Parathyroid adenoma (tissue), 2 donors: Measurements from ENCODE around the gene CLEC16A.

Experiments
- H2AFZ ChIP-seq: fragments of 300-600 bp; sonication (generic); one replicate; pipeline ENCODE4 v1.7.0; 2017; ENCODE audit warnings: antibody characterized with exemption, mild to moderate bottlenecking
- H3K27ac ChIP-seq: fragments of 300-600 bp; sonication (generic); one replicate; pipeline ENCODE4 v1.7.0; 2017
- H3K27me3 ChIP-seq: fragments of 300-600 bp; sonication (generic); one replicate; pipeline ENCODE4 v1.7.0; 2017; ENCODE audit warnings: low read length; ENCODE audit not compliant: control insufficient read depth, insufficient read depth
- H3K36me3 ChIP-seq: fragments of 300-600 bp; sonication (generic); one replicate; pipeline ENCODE4 v1.7.0; 2017; ENCODE audit warnings: low read length; ENCODE audit not compliant: control insufficient read depth, insufficient read depth
- H3K4me1 ChIP-seq: fragments of 300-600 bp; sonication (generic); one replicate; pipeline ENCODE4 v1.7.0; 2017; ENCODE audit warnings: control low read depth
- H3K4me2 ChIP-seq: fragments of 300-600 bp; sonication (generic); one replicate; pipeline ENCODE4 v1.7.0; 2017; ENCODE audit warnings: low read length
- H3K4me3 ChIP-seq: fragments of 300-600 bp; sonication (generic); one replicate; pipeline ENCODE4 v1.7.0; 2017; ENCODE audit warnings: low read depth, low read length
- H3K79me2 ChIP-seq: fragments of 300-600 bp; sonication (generic); one replicate; pipeline ENCODE4 v1.7.0; 2017; ENCODE audit warnings: control low read depth
- H3K9ac ChIP-seq: fragments of 300-600 bp; sonication (generic); one replicate; pipeline ENCODE4 v1.7.0; 2017; ENCODE audit warnings: mild to moderate bottlenecking
- H3K9me3 ChIP-seq: fragments of 300-600 bp; sonication (generic); one replicate; pipeline ENCODE4 v1.7.0; 2017; ENCODE audit warnings: low read length; ENCODE audit not compliant: control insufficient read depth
- TF ChIP-seq, protein P1 (sequence below): fragments of 300-600 bp; sonication (generic); IDR thresholded peaks from one replicate; pipeline ENCODE4 v1.7.0; 2017; ENCODE audit warnings: antibody characterized with exemption, mild to moderate bottlenecking
- donor health status: primary hyperparathyroidism.

Gene CLEC16A

GRCh38 chr16:11225677-11226549, 281.5 kb downstream of the CLEC16A start:
- no peak overlapping the region for H3K4me2 ChIP-seq
- H3K27me3 ChIP-seq, result no peaks in the 10 kb centered on the region
- H2AFZ ChIP-seq, result no peak overlapping the region
- no peaks in the 10 kb centered on the region for H3K36me3 ChIP-seq
- no peaks in the 10 kb centered on the region for H3K4me1 ChIP-seq
- no peak overlapping the region for H3K4me3 ChIP-seq
- H3K27ac ChIP-seq, result no peak overlapping the region
- H3K9me3 ChIP-seq, result no peaks in the 10 kb centered on the region
- no peaks in the 10 kb centered on the region for H3K79me2 ChIP-seq
- TF ChIP-seq, protein P1, sequence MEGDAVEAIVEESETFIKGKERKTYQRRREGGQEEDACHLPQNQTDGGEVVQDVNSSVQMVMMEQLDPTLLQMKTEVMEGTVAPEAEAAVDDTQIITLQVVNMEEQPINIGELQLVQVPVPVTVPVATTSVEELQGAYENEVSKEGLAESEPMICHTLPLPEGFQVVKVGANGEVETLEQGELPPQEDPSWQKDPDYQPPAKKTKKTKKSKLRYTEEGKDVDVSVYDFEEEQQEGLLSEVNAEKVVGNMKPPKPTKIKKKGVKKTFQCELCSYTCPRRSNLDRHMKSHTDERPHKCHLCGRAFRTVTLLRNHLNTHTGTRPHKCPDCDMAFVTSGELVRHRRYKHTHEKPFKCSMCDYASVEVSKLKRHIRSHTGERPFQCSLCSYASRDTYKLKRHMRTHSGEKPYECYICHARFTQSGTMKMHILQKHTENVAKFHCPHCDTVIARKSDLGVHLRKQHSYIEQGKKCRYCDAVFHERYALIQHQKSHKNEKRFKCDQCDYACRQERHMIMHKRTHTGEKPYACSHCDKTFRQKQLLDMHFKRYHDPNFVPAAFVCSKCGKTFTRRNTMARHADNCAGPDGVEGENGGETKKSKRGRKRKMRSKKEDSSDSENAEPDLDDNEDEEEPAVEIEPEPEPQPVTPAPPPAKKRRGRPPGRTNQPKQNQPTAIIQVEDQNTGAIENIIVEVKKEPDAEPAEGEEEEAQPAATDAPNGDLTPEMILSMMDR, result no peak
- H3K9ac ChIP-seq, result no peak overlapping the region

GRCh38 chr16:11229432-11229831, 285.1 kb downstream of the CLEC16A start:
- TF ChIP-seq, protein P1, result no peak
- Histone ChIP-seq H3K4me1 (no peaks in the 10 kb centered on the region), H2AFZ (no peak overlapping the region), H3K9ac (no peak overlapping the region), H3K9me3 (no peaks in the 10 kb centered on the region), H3K27me3 (no peaks in the 10 kb centered on the region), H3K4me2 (no peak overlapping the region), H3K36me3 (no peaks in the 10 kb centered on the region), H3K79me2 (no peaks in the 10 kb centered on the region), H3K4me3 (no peak overlapping the region), H3K27ac (no peak overlapping the region)

GRCh38 chr16:11229906-11230305, 285.5 kb downstream of the CLEC16A start:
- H3K4me2 ChIP-seq, result no peak overlapping the region
- H3K9me3 ChIP-seq, result no peaks in the 10 kb centered on the region
- H3K27ac ChIP-seq, result no peak overlapping the region
- no peak overlapping the region for H3K9ac ChIP-seq
- no peak overlapping the region for H3K4me3 ChIP-seq
- H2AFZ ChIP-seq, result no peak overlapping the region
- no peaks in the 10 kb centered on the region for H3K36me3 ChIP-seq
- no peaks in the 10 kb centered on the region for H3K27me3 ChIP-seq
- TF ChIP-seq, protein P1, result no peak
- H3K79me2 ChIP-seq, result no peaks in the 10 kb centered on the region
- no peaks in the 10 kb centered on the region for H3K4me1 ChIP-seq

DNA sequence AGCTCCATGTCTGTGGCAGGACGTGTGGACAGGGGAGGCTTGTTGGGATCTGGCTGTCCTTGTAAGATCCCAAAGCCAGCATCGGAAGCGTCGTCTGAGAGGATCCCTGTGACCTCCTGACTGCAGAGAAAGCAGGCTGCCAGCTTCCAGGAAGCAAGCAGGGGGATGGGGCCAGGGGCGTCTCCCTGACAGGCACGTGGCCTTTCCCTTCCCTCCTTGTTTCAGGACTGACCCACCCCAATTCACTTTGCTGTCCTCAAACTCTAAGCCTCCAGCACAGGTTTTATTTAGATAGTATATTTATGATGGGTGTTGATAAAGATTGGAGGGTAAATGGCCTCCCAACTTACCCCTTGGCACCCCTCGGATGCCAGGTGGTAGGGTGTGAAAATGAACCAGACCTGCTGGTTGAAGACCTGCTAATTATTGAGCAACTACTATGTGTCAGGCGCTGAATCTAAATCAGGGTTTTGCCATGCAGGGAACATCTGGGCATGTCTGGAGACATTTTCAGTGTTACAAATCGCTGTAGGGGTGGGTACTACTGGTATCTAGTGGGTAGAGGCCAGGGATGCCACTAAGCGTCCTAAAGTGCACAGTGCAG, 287.1 kb downstream of the CLEC16A start:
- H3K27ac ChIP-seq, result no peak overlapping the region
- no peak overlapping the region for H3K9ac ChIP-seq

More for the DNA sequence above, 287.1 kb downstream of the CLEC16A start:
- no peaks in the 10 kb centered on the region for H3K79me2 ChIP-seq
- no peak overlapping the region for H3K4me3 ChIP-seq
- H3K9me3 ChIP-seq, result no peaks in the 10 kb centered on the region
- no peaks in the 10 kb centered on the region for H3K27me3 ChIP-seq
- H2AFZ ChIP-seq, result no peak overlapping the region
- no peaks in the 10 kb centered on the region for H3K4me1 ChIP-seq
- no peaks in the 10 kb centered on the region for H3K36me3 ChIP-seq
- no peak overlapping the region for H3K4me2 ChIP-seq
- TF ChIP-seq, protein P1, result no peak
